C4-2B (cell line): ENCODE results near the gene HNRNPK.

Source experiments
- ZFX ChIP-seq: fragments of 450-650 bp; IDR thresholded peaks from 2 replicates; pipeline ENCODE4 v1.6.1; 2017
- TF ChIP-seq, protein P1 (sequence below): fragments of 450-650 bp; conservative IDR thresholded peaks from 2 replicates; pipeline ENCODE4 v1.5.1; 2017; ENCODE audit warnings: mild to moderate bottlenecking

DNA sequence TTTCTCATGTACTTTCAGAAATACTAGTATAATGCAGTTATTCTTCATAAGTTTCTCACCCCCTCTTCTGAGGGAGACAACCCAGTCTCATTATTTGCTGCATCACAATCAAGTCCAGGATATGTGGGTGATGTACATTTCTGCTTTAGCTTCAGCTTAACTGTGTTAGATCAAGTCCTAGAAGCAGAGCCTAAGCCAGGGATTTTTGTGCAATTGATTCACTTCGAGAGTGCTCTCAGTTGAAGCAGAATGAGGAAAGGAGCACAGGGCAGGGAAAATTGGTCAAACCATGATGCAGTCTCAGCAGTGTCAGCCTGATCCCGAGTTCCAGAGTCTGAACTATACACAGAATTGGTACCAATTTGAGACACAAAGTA lies 15.1 kb downstream of the HNRNPK start:
- TF ChIP-seq, protein P1, sequence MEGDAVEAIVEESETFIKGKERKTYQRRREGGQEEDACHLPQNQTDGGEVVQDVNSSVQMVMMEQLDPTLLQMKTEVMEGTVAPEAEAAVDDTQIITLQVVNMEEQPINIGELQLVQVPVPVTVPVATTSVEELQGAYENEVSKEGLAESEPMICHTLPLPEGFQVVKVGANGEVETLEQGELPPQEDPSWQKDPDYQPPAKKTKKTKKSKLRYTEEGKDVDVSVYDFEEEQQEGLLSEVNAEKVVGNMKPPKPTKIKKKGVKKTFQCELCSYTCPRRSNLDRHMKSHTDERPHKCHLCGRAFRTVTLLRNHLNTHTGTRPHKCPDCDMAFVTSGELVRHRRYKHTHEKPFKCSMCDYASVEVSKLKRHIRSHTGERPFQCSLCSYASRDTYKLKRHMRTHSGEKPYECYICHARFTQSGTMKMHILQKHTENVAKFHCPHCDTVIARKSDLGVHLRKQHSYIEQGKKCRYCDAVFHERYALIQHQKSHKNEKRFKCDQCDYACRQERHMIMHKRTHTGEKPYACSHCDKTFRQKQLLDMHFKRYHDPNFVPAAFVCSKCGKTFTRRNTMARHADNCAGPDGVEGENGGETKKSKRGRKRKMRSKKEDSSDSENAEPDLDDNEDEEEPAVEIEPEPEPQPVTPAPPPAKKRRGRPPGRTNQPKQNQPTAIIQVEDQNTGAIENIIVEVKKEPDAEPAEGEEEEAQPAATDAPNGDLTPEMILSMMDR = no peak
- no peak for TF ChIP-seq ZFX
